ENCODE measurements around the gene TEX50.
"Not testable (repeated sequence)": the region's sequence is repeated elsewhere in the genome, so short reads cannot be mapped to it uniquely, and the experiment has no call there.

TEX50 gene, protein sequence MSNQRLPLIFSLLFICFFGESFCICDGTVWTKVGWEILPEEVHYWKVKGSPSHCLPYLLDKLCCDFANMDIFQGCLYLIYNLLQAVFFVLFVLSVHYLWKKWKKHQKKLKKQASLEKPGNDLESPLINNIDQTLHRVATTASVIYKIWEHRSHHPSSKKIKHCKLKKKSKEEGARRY

DNA sequence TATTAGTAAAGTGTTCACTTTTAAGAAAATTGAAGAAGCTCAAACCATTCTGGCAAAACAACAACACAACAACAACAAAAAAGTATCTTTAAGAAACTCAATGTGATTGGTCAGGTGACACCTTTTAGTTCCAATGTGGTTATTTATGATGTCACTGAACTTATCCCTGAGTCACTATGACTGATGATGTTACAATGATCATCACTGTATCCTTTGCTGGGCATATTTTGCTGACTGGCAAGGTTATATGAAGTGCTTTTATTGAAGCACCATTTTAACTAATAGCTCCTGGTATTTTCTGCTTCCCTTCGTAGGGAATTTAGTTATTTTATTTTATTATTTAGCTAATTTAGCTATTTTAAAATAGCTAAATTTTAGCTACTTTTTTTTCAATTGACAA, at the start of gene TEX50:
Gene TEX50 (plus strand): TSS at position 223 of the 400 bp plus-strand sequence. CDS start 184 bp downstream, outside the sequence.
- DNase-seq (ENCODE audit: low read depth in 2 of 2), result no peak

DNA sequence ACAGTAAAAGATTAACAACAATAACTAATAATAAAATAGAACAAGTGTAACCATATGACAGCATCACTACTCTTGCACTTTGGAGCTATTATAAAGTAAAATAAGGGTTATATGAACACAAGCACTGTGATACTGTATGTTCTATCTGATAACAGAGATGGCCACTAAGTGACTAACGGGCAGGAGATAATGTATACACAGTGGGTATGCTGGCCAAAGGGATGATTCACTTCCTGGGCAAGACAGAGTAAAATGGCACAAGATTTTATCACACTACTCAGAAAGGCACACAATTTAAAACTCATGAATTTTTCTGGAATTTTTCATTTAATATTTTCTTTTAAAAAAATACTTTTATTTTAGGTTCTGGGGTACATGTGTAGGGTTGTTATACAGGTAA, 44.6 kb upstream of the TEX50 start:
- DNase-seq (ENCODE audit: low read depth in 2 of 2), result no peak

DNA sequence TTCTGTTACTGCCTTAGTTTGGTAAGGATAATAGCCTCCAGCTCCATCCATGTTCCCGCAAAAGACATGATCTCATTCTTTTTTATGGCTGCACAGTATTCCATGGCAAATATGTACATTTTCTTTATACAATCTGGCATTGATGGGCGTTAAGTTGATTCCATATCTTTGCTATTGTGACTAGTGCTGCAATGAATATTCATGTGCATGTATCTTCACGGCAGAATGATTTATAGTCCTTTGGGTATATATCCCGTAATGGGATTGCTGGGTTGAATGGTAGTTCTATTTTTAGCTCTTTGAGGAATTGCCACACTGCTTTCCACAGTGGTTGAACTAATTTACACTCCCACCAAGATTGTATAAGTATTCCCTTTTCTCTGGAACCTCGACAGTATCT, 44.0 kb upstream of the TEX50 start:
- DNase-seq (ENCODE audit: low read depth in 2 of 2), result not testable (repeated sequence)

DNA sequence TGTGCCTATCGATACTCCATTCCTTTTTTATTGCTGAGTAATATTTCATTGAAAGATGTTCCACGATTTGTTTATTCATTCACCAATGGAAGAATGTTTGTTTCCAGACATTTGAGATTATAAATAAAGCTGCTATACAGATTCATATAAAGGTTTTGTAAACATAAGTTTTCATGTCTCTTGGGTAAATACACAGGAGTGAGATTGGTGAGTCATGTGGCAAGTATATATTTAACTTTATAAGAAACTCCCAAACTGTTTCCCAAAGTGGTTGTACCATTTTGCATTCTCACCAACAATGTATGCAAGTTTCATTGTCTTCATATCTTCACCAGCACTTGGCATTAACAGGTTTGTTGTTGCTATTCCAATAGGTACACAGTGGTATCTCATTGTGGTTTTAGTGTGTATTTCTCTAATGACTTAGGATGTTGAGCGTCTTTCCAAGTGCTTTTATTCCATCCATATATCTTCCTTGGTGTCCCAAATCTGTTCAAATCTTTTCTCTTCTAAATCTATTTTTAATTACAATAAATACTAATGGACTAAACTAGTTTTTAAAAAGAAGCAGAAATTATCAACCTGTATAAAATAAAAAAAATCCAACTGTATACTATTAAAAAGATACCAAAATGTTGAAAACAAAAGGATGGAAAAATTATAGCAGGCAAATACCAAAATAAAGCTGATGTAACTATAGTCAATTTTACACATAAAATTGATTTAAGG, 38.9 kb upstream of the TEX50 start:
- DNase-seq (ENCODE audit: low read depth in 2 of 2), result no peak

DNA sequence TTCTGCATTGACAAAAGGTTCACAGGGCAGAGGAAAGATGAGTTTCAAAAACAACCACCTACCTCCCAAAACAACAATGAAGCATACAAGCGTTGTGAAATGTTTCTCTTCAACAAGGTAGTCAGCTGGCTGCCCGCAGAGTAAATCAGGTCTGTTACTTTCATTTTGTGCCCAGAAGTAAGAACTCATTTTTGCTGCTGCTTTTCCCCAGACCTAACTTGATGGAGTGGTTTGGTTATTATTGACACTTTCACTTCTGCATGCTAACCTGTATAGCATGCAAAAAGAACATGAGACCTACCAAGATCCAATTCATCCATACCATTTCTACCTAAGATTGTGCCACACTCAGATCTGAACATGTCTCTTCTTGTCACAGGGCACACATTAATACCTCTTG, 33.5 kb upstream of the TEX50 start:
- DNase-seq (ENCODE audit: low read depth in 2 of 2), result no peak

DNA sequence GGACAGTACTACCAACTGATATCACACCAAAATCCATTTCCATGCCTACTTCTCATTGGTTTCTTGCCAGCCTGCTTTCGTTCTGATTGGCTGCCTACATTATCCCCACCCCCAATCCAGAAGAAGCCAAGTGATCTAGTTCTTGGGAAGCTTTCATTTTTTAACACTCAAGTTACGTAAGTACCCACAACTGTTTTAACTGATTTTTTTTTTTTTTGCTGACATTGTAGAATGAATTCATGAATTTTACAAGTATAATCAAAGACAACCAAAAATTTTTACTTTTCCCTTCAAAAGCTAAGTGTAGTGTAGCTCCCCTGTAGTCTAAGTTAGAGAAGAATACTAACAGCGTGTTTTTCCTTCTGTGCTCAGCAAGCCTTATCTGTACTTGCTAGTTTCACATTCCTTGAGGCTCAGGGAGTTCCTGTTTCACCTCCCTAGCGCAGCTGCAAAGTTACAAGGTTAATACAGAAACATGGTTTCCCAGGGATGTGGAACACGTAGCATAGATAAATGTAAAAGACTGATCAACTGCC, 32.0 kb upstream of the TEX50 start, which contains the start of gene SLC9C2:
Gene SLC9C2 (minus strand): TSS at position 17 of the 536 bp plus-strand sequence. CDS start 1,296 bp downstream, outside the sequence.
- no peak for DNase-seq (ENCODE audit: low read depth in 2 of 2)

DNA sequence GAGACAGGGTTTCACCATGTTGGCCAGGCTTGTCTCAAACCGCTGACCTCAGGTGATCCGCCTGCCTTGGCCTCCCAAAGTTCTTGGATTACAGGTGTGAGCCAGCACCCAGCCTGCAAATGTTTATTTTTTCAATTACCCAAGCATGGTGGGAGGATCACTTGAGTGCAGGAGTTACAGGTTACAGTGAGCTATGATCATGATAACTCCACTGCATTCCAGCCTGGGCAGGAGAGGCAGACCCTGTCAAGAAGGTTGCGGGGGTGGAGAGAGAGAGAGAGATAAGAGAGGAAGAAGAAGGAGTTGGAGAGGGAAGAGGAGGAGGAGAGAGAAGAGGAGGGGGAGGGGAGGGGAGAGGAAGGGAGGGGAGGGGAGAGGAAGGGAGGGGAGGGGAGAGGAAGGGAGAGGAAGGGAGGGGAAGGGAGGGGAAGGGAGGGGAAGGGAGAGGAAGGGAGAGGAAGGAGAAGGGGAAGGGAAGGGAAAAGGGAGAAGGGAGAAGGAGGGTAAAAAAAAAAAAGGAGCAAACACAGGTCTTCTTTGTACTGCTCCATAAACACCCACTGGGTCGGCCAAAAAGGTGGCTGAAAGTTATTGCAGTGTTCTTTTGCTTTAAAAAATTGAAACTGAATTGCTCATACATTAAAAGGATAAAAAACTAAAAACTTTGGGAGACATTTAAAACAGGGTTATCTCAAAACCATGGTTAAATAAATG, 26.5 kb upstream of the TEX50 start:
- DNase-seq (ENCODE audit: low read depth in 2 of 2), result no peak

DNA sequence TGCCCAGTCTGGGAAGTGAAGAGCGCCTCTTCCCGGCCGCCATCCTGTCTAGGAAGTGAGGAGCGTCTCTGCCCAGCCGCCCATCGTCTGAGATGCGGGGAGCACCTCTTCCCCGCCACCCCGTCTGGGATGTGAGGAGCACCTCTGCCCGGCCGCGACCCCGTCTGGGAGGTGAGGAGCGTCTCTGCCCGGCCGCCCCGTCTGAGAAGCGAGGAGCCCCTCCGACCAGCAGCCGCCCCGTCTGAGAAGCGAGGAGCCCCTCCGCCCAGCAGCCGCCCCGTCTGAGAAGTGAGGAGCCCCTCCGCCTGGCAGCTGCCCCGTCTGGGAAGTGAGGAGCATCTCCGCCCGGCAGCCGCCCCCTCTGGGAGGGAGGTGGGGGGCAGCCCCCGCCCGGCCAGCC, 22.1 kb upstream of the TEX50 start:
- not testable (repeated sequence) for DNase-seq (ENCODE audit: low read depth in 2 of 2)

DNA sequence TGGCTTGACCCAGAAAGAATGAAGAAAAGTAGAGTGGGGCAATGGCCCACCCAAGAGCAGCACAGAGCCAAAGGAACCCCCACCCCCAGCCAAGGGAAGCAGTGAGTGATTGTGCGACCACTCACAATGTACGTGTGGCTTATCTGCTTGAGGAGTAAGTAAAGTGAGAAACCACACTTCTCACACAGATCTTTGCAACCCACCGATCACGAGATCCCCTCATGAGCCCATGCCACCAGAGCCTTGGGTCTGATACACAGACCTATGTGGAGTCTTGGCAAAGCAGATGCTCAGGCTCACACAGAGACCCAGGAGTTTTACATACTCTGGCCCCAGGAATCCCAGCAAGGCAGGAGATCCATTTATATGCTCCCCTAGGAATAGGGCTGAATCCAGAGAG, 18.3 kb upstream of the TEX50 start:
- DNase-seq (ENCODE audit: low read depth in 2 of 2), result no peak

DNA sequence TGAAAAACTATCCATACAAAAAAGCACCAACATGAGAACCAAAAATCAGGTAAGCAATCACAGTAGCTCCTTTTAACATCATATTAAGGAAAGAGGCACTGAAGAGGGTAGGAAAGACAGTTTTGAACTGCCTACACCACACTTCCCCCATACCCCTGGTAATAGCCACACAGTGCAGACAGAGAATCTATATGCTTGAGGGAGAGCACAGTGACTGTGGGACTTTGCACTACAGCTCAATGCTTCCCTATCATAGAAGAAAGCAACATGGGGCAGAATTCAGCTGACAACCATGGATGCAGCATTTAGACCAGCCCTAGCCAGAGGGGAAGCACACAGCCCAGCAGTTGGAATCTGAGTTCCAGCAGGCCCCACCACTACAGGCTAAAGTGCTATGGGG, 7.9 kb upstream of the TEX50 start:
- DNase-seq (ENCODE audit: low read depth in 2 of 2), result no peak

DNA sequence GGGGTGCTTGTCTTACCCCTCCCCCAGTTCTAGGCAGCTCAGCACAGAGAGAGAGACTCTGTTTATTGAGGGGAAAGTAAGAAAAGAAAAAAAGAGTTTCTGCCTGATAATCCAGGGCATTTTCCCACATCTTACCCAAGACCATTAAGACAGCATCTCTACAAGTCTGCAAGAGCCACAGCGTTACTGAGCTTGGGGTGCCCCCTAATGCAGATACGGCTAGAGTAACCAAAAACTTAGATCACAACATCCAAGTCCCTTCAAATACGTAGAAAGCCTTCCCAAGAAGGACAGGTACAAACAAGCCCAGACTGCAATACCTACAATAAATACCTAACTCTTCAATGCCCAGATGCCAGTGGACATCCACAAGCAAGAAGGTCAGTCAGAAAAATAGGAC, 6.2 kb upstream of the TEX50 start:
- DNase-seq (ENCODE audit: low read depth in 2 of 2), result no peak

DNA sequence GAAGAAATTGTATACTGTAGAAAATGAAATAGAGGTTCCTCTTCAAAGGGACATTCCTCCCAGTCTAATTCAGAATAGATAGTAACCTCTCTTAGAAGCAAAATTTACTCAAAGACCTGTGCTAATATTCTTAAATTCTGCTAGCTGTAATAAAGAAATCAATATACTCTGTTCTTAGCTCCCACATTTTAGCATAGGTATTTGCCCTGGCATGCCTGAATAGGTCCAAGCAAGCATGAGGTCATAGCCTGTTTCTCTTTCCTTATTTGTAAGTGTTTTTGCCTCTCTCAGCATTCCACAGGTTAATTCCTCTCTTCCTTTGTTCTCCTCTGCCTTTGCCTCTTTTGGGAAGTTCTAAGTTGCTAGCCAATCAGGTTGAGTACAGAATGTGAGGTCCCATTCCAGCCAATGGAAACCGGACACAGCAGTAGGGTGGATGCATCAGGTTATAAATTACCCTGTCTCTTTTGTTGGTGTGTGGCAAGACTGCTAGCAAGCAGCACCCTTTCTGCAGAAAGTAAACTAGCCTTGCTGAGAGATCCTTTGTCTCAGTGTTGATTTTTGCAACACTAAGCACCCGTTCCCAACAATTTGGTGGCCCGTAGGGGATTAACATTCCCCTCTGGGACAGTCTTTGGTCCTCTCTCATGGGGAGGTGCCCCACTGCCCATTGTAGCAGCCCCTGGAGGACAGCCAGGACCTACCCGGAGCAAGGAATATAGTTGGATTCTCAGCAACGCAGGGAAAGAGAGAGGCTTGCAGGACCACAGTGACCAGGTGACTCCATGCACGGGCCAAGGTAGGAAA, 2.3 kb downstream of the TEX50 start:
- DNase-seq (ENCODE audit: low read depth in 2 of 2), result not testable (repeated sequence)

DNA sequence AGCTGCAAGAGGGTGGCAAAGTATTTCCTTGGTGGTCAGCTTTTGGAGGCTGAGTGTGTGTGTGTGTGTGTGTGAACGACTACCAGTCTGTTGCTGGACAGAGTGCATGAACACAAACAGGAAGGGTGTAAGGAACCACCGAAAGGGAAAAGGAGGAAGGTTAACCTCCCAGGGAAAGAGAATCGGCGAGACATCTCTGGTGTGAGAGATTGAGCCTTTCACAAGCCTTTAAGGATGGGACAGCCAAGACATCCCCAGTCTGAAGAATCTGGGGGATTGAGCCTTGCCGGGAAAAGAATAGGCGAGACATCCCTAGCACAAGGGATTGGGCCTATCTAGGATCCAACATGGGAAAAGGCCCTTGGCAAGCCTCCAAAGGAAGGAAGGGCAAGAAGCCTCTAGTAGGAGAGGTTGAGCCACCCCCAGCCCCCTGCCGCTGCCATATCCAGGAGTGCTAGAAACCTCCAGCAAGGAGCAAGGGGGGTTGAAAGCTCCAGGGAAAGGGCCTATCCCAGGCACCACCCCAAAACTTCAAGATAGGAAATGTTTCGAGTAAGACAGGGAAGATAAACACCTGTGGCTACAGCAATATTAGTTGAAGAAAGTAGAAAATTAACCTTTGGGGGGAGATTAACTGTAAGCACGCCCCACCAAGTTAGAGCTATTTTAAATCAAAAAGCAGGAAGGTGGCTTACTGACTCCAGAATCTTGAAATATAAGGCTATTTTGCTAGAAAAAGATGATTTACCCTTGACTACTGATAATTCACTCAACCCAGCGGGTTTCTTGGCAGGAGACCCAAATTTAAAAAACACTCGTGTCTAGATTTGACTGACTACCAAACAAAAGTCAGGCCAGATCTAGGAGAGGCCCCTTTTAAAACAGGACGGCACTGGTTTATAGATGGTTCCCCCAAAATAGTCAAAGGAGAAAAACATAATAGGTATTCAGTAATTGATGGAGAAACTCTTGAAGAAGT, 3.2 kb downstream of the TEX50 start:
- DNase-seq (ENCODE audit: low read depth in 2 of 2), result no peak

DNA sequence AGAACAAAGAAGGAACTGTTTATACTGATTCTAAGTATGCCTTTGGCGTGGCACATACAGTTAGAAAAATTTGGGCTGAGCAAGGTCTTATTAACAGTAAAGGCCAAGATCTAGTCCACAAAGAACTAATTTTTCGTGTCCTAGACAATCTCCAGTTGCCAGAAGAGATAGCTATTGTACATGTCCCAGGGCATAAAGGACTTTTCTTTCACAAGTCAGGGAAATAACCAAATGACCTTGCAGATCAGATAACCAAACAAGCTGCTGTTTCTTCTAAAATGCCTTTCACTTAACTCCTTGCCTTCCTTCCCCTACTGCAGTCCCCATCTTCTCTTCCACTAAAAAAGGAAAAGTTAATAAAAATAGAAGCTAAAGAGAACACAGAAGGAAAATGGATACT, 4.0 kb downstream of the TEX50 start:
- no peak for DNase-seq (ENCODE audit: low read depth in 2 of 2)

DNA sequence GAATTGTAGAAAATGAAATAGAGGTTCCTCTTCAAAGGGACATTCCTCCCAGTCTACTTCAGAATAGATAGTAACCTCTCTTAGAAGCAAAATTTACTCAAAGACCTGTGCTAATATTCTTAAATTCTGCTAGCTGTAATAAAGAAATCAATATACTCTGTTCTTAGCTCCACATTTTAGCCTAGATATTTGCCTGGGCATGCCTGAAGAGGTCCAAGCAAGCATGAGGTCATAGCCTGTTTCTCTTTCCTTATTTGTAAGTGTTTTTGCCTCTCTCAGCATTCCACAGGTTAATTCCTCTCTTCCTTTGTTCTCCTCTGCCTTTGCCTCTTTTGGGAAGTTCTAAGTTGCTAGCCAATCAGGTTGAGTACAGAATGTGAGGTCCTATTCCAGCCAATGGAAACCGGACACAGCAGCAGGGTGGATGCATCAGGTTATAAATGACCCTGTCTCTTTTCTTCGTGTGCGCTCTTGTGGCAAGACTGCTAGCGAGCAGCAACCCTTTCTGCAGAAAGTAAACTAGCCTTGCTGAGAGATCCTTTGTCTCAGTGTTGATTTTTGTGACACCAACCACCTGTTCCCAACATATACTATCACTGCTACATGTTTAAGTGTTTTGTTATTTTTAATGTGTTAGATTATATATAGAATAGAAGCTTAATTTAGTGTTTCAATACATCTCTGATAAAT, 7.5 kb downstream of the TEX50 start:
- not testable (repeated sequence) for DNase-seq (ENCODE audit: low read depth in 2 of 2)

DNA sequence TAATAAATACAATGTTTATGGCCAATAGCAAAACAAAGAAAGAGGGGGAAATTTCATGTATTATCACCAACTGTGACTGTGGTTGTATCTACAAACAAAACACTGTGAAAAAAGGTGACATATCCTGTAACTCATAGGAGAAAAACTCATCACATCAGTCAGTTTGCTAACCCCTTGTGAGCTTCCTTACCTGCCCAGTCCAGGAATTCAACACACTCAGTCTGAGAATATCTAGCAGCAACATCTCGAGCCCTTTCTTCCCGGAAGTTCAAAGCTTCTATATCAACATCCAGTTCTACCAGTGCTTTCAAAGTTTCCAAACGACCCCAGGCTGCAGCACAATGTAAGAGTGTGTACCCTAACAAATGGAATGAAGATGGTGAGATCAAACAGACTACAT, 11.5 kb downstream of the TEX50 start:
- no peak for DNase-seq (ENCODE audit: low read depth in 2 of 2)

DNA sequence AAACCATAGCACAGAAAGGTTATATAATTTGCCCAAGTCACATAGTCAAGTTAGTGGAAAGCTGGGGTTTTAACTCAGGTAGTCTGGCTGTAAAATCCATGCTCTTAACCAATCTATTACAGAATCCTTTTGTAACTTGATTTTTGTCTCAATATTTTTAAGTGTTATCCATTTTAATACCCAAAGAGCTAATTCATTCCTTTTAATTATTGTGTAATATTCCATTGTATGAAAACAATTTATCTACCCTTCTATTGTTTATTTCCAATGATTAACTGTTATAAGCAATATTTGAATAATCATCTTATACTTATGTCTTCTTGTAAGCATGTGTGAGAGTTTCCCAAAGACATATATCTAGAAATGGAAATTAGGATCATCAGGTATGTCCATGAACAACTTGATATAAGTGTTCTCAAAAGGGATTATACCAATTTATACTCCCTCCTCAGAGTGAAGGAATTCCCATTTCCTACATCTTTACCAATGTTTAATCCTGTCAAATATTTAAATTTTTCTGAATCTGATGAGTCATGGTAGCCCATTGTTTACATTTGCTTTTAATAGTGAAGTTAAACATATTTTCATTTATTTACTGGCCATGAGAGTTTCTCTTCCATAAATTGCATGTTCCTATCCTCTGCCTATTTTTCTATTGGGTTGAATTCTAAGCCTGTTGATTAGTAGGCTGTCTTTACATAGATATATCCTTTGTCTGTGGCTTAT, 13.9 kb downstream of the TEX50 start:
- DNase-seq (ENCODE audit: low read depth in 2 of 2), result no peak

DNA sequence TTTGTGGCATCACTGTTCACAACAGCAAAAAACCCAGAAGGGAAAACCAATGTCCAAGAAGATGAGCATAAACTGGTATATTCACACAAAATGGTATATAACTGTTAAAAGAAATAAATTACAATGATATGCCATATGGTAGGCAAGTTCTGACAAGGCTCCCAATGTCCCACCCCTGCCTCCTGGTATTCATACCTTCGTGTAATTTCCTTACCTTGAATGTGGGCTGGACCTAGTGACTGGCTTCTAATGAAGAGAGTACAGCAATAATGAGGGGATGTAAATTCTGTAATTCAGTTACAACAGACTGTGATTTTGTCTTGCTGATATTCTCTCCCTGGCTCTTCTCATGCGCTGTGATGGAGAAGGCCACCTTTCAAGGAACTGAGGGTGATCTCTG, 25.2 kb downstream of the TEX50 start:
- DNase-seq (ENCODE audit: low read depth in 2 of 2), result no peak

DNA sequence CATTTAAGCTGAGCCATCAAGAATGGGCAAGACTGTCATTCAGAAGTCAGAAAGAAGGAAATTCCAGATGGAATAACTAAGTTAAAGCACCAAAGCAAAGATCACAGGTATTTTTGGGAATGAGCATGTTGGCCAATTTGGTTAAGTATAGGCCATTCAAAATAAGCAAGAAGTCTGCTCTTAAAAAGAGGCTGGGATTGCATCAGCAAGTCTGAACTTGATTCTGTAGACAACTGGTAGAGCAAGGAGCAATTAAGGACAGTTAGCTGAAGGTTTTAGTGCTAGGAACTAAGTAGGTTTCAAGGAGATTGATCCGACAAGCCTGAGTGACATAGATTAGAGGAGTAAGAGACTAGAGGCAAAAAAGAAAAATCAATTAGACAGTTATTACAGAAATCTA, 26.1 kb downstream of the TEX50 start:
- DNase-seq (ENCODE audit: low read depth in 2 of 2), result no peak

All from stimulated activated CD4-positive, alpha-beta T cell treated with anti-CD3 and anti-CD28 coated beads, Interleukin-15, amount 100 ng/mL, for 48 hours (primary cell).